Small intestine (tissue), 7 donors: Measurements from ENCODE around the gene PIP5K1C. TPM values are rescaled to one million over a fixed set of nuclear protein-coding genes. Genes with fewer than 3 reads are reported as not detected.

ENCODE experiments used
- DNase-seq, 2 donors: peaks; one replicate each; pipeline versions ENCODE4 v3.0.0 to v3.0.0-alpha.2; 2013
- FAIRE-seq: peaks from 2 replicates; lab custom pipeline; 2012; peaks lifted over from hg19 to GRCh38; lab: Jason Lieb, UNC
- H3K27ac ChIP-seq, 3 donors: one replicate each; pipeline ENCODE4 v1.5.1; 2013; ENCODE audit warnings: low read length in 2 of 3, mild to moderate bottlenecking in 2 of 3, control low read depth in 1 of 3, inconsistent platforms in 1 of 3, low read depth in 1 of 3, moderate library complexity in 1 of 3
- H3K27me3 ChIP-seq, 3 donors: one replicate each; pipeline ENCODE4 v1.6.1; 2013; ENCODE audit warnings: low read length in 3 of 3, inconsistent platforms in 1 of 3; ENCODE audit not compliant: control insufficient read depth in 3 of 3, insufficient read depth in 3 of 3
- H3K36me3 ChIP-seq, 3 donors: one replicate each; pipeline ENCODE4 v1.6.1; 2013; ENCODE audit warnings: low read length in 3 of 3, inconsistent platforms in 1 of 3, low read depth in 1 of 3, mild to moderate bottlenecking in 1 of 3, moderate library complexity in 1 of 3; ENCODE audit not compliant: control insufficient read depth in 3 of 3, insufficient read depth in 2 of 3
- H3K4me1 ChIP-seq, 3 donors: one replicate each; pipeline ENCODE4 v1.6.1; 2013; ENCODE audit warnings: low read length in 2 of 3, inconsistent platforms in 1 of 3, low read depth in 1 of 3, mild to moderate bottlenecking in 1 of 3, moderate library complexity in 1 of 3; ENCODE audit not compliant: control insufficient read depth in 3 of 3, insufficient read depth in 2 of 3
- H3K4me3 ChIP-seq, 3 donors: one replicate each; pipeline ENCODE4 v1.5.1; 2013; ENCODE audit warnings: low read length in 3 of 3, control low read depth in 1 of 3, inconsistent platforms in 1 of 3, low read depth in 1 of 3, mild to moderate bottlenecking in 1 of 3, moderate library complexity in 1 of 3
- H3K9me3 ChIP-seq, 2 donors: one replicate each; pipeline ENCODE4 v1.6.1; 2013; ENCODE audit warnings: low read depth in 1 of 2, low read length in 1 of 2; ENCODE audit not compliant: control insufficient read depth in 2 of 2, insufficient read depth in 1 of 2
- WGBS, 3 donors: extraction: QIAGEN DNeasy Blood & Tissue Kit; methylation state at CpG; one replicate each; pipeline ENCODE4 v1.1.7; 2013; 5-methylcytosine and 5-hydroxymethylcytosine counted together
- polyA plus RNA-seq, 4 donors: library from polyadenylated mRNA; stranded (reverse) in 3 of 4; unstranded in 1 of 4; fragments of 200-250 nt in 3 of 4; fragments of 120-200 nt in 1 of 4; gene quantifications; one replicate each; pipeline versions ENCODE4 v1.2.1 to v1.2.3, GENCODE V29; 2013
- donor health status: healthy with polysubstance abuse.
- donor health status: control.
- donor health status: control.
- donor health status: Bipolar disorder and iron deficiency.
- donor health status: healthy.

PIP5K1C gene
- polyA plus RNA-seq, 4 donors: 7.3 to 19.5 (median 13.5) TPM

DNA sequence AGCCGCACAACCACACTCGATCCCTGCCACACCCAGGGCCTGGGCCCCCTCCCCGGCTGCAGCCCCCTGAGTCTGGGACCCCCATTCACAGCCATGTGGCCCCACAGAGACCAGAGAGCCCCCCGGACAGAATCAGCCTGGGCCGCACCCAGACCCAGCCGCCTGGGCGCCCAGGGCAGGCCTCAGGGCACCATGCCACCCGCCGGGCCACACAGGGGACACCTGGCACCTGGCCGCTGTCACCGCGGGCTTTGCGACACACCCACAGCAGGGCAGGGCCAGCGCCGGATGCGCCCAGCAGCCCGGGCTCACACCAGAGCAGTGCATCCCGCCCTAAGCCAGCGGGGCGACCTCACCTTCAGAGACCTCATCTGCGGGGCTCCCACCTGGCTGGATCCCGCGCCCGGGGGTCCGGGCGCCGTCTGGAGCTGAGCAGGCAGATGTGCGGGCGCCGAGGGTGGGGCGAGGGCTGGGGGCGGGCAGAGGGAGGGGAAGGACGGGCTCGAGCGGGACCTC lies 94.0 kb downstream of the PIP5K1C start:
- no peaks in the 10 kb centered on the region for H3K9me3 ChIP-seq
- no peak overlapping the region for H3K27ac ChIP-seq
- FAIRE-seq: no peak
- DNase-seq: peak; percentile 26 to 74
- WGBS, 3 donors: 2 to 5% (median 2%) methylated on average over 25 to 35 of the region's 35 CpGs
- peaks cover 0 to 38% (median 0%) of the 10 kb centered on the region in 3 donors for H3K27me3 ChIP-seq
- H3K36me3 ChIP-seq: peaks cover 0 to 14% (median 0%) of the 10 kb centered on the region in 3 donors
- peaks cover 0 to 13% (median 0%) of the 10 kb centered on the region in 3 donors for H3K4me1 ChIP-seq
- peak overlapping the region; percentile 6 to 44 (median 32) for H3K4me3 ChIP-seq

- H3K27ac ChIP-seq: no peak overlapping the region
- H3K4me3 ChIP-seq: peak overlapping the region in 2 of 3 donors; percentile 32 to 44
- H3K9me3 ChIP-seq: no peaks in the 10 kb centered on the region
- peaks cover 0 to 11% (median 0%) of the 10 kb centered on the region in 3 donors for H3K36me3 ChIP-seq
- H3K4me1 ChIP-seq: peaks cover 0 to 13% (median 0%) of the 10 kb centered on the region in 3 donors
- DNase-seq (no peak), FAIRE-seq (no peak)
- WGBS, 3 donors: 21 to 42% (median 40%) methylated on average over 5 of the region's 5 CpGs
- H3K27me3 ChIP-seq: peaks cover 0 to 38% (median 0%) of the 10 kb centered on the region in 3 donors
Measured at GRCh38 chr19:3605770-3606169, 94.5 kb downstream of the PIP5K1C start.

DNA sequence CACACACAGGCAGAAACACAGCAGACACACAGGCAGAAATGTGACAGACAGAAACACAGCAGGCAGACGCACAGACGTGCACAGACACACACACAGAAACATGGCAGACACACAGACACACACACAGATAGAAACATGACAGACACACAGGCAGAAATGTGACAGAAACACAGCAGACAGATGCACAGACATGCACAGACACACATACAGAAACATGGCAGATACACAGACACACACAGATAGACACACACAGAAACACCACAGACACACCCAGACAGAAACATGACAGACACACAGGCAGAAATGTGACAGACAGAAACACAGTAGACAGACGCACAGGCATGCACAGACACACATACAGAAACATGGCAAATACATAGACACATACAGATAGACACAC lies 94.9 kb downstream of the PIP5K1C start:
- Histone ChIP-seq H3K27ac (no peak overlapping the region), H3K27me3 (peaks cover 0 to 38% (median 0%) of the 10 kb centered on the region in 3 donors), H3K36me3 (peaks cover 0 to 8% (median 0%) of the 10 kb centered on the region in 3 donors), H3K9me3 (no peaks in the 10 kb centered on the region), H3K4me1 (peaks cover 0 to 13% (median 0%) of the 10 kb centered on the region in 3 donors), H3K4me3 (no peak overlapping the region)
- 61 to 74% (median 68%) methylated on average over 3 of the region's 3 CpGs for WGBS, 3 donors
- DNase-seq (no peak), FAIRE-seq (no peak)

DNA sequence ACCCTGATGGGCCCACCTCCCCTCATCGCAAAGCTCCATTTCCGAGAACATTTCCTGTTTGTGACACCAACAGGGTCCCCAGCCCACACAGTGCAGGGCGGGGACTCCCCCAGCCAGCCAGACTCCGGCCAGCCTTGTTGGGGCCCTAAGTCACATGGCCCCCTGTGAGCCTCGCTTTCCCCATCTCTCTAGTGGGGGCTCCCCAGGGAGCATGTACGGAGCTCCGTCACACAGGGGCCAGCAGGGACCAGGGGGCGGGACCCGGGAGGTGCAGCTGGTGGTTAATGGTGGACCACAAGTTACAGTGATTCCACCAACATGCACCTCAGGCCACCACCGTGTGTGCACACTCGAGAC lies 95.3 kb downstream of the PIP5K1C start:
- WGBS, 3 donors: 34 to 57% (median 52%) methylated on average over 11 of the region's 11 CpGs
- no peak overlapping the region for H3K4me3 ChIP-seq
- H3K9me3 ChIP-seq: no peaks in the 10 kb centered on the region
- DNase-seq (no peak), FAIRE-seq (no peak)
- H3K27ac ChIP-seq: peak overlapping the region in 1 of 3 donors; percentile 38
- peaks cover 0 to 4% (median 0%) of the 10 kb centered on the region in 3 donors for H3K36me3 ChIP-seq
- H3K27me3 ChIP-seq: peaks cover 0 to 38% (median 0%) of the 10 kb centered on the region in 3 donors
- peaks cover 0 to 13% (median 0%) of the 10 kb centered on the region in 3 donors for H3K4me1 ChIP-seq

- Histone ChIP-seq H3K9me3 (no peaks in the 10 kb centered on the region), H3K36me3 (no peaks in the 10 kb centered on the region), H3K4me3 (no peak overlapping the region), H3K4me1 (peaks cover 0 to 13% (median 0%) of the 10 kb centered on the region in 3 donors), H3K27ac (peak overlapping the region in 1 of 3 donors; percentile 38), H3K27me3 (peaks cover 0 to 38% (median 0%) of the 10 kb centered on the region in 3 donors)
- WGBS, 3 donors: 55 to 66% (median 60%) methylated on average over 27 of the region's 27 CpGs
- FAIRE-seq (no peak), DNase-seq (no peak)
Measured at GRCh38 chr19:3604227-3604986, 95.9 kb downstream of the PIP5K1C start.

GRCh38 chr19:3603121-3603811 lies 97.0 kb downstream of the PIP5K1C start:
- WGBS, 3 donors: 66 to 73% (median 71%) methylated on average over 21 to 23 of the region's 23 CpGs
- Histone ChIP-seq H3K27me3 (peaks cover 0 to 37% (median 0%) of the 10 kb centered on the region in 3 donors), H3K9me3 (no peaks in the 10 kb centered on the region), H3K4me1 (peaks cover 0 to 13% (median 0%) of the 10 kb centered on the region in 3 donors), H3K36me3 (no peaks in the 10 kb centered on the region), H3K27ac (peak overlapping the region in 1 of 3 donors; percentile 64), H3K4me3 (no peak overlapping the region)
- no peak for FAIRE-seq
- no peak for DNase-seq

DNA sequence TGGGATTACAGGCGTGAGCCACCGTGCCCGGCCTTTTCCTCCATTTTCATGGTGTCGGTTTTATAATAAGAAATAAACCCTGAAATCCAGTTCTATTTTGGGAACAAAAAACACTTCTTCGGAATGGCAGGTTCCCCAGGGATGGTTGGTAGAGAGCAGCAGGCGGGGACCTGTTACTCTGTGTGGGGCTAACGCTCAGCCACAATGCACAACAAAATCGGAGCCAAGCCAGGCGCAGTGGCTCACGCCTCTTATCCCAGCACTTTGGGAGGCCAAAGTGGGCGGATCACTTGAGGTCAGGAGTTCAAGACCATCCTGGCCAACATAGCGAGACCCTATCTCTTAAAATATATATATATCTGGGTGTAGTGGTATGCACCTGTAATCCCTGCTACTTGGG lies 99.2 kb downstream of the PIP5K1C start:
- FAIRE-seq: no peak
- 78 to 91% (median 86%) methylated on average over 12 of the region's 12 CpGs for WGBS, 3 donors

DNA sequence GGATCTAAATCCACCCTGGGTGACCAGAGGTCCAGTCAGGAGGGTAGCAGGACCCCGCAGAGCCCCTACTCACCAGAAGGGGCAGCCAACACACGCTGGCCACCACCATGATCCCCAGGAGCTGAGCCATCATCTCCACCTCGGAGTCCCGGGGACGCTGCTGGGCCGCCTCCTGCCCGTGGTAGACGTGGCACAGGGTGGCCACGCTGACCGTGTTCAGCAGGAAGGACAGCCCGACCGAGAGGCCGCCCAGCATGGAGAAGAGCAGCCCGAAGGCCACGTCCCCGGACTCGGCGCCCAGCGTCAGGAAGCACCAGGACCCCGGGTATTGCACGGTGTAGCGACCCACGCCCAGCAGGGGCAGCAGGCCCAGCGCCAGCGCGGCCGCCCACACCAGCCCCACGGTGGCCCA lies 100.5 kb downstream of the PIP5K1C start:
- Histone ChIP-seq H3K4me3 (no peak overlapping the region), H3K36me3 (no peaks in the 10 kb centered on the region), H3K27me3 (peaks cover 0 to 5% (median 0%) of the 10 kb centered on the region in 3 donors), H3K27ac (no peak overlapping the region), H3K9me3 (no peaks in the 10 kb centered on the region), H3K4me1 (peaks cover 0 to 3% (median 0%) of the 10 kb centered on the region in 3 donors)
- WGBS, 3 donors: 90 to 91% (median 90%) methylated on average over 20 to 28 of the region's 28 CpGs
- DNase-seq (no peak), FAIRE-seq (no peak)

More for the DNA sequence above, 99.2 kb downstream of the PIP5K1C start:
- Histone ChIP-seq H3K27me3 (peaks cover 0 to 18% (median 0%) of the 10 kb centered on the region in 3 donors), H3K4me1 (peaks cover 0 to 6% (median 0%) of the 10 kb centered on the region in 3 donors), H3K27ac (no peak overlapping the region), H3K4me3 (no peak overlapping the region), H3K9me3 (no peaks in the 10 kb centered on the region), H3K36me3 (no peaks in the 10 kb centered on the region)
- no peak for DNase-seq
